CD4-positive, CD25-positive, alpha-beta regulatory T cell (primary cell): ENCODE data around the gene FLT1. TPM values are rescaled to one million over a fixed set of nuclear protein-coding genes. Genes with fewer than 3 reads are reported as not detected.

Experiments used
- ATAC-seq, 2 donors: fragments of 150-1000 bp; cut with Tn5 transposase; one replicate each; pipeline ENCODE4 v1.10.0; 2021; ENCODE audit warnings: low read depth in 2 of 2, moderate number of reproducible peaks in 2 of 2, moderate library complexity in 1 of 2
- DNase-seq, 3 donors: peaks; one replicate each; pipeline versions ENCODE4 v3.0.0 to v3.0.0-alpha.2; 2012 to 2022; ENCODE audit warnings: mixed read lengths in 1 of 3
- H3K27ac ChIP-seq: one replicate; pipeline ENCODE4 v1.7.0; 2013; ENCODE audit warnings: mild to moderate bottlenecking, low read length; ENCODE audit not compliant: insufficient read depth, poor library complexity, severe bottlenecking
- H3K27me3 ChIP-seq: one replicate; pipeline ENCODE4 v1.7.0; 2013; ENCODE audit warnings: low read length; ENCODE audit not compliant: control insufficient read depth, insufficient read depth
- H3K36me3 ChIP-seq: one replicate; pipeline ENCODE4 v1.7.0; 2013; ENCODE audit warnings: mild to moderate bottlenecking, low read length, moderate library complexity; ENCODE audit not compliant: control insufficient read depth, insufficient read depth
- H3K4me1 ChIP-seq: 2 replicates; pipeline ENCODE4 v1.7.0; 2013; ENCODE audit warnings: mild to moderate bottlenecking, low read length; ENCODE audit not compliant: insufficient read depth, control insufficient read depth, poor library complexity, severe bottlenecking
- H3K4me3 ChIP-seq: one replicate; pipeline ENCODE4 v1.7.0; 2013; ENCODE audit warnings: low read depth, mild to moderate bottlenecking, low read length, moderate library complexity
- H3K9me3 ChIP-seq, 2 experiments: 1 replicate in 1 of 2; 2 replicates in 1 of 2; pipeline ENCODE4 v1.7.0; 2013; ENCODE audit warnings: low read length in 2 of 2, mild to moderate bottlenecking in 1 of 2, moderate library complexity in 1 of 2; ENCODE audit not compliant: control insufficient read depth in 2 of 2
- H3K27ac Mint-ChIP-seq, 3 donors: one replicate each; pipeline ENCODE4 v1.8.0; 2020 to 2022; ENCODE audit warnings: mild to moderate bottlenecking in 3 of 3, mixed read lengths in 3 of 3, moderate library complexity in 2 of 3
- H3K27me3 Mint-ChIP-seq: one replicate; pipeline ENCODE4 v1.8.0; 2022; ENCODE audit warnings: mild to moderate bottlenecking, mixed read lengths
- H3K36me3 Mint-ChIP-seq: one replicate; pipeline ENCODE4 v1.8.0; 2020; ENCODE audit warnings: mixed read lengths
- H3K4me1 Mint-ChIP-seq, 4 donors: one replicate each; pipeline ENCODE4 v1.8.0; 2020 to 2022; ENCODE audit warnings: mixed read lengths in 4 of 4, mild to moderate bottlenecking in 1 of 4
- H3K4me3 Mint-ChIP-seq, 4 donors: one replicate each; pipeline ENCODE4 v1.8.0; 2020 to 2022; ENCODE audit warnings: mild to moderate bottlenecking in 4 of 4, mixed read lengths in 4 of 4, moderate library complexity in 3 of 4
- H3K9me3 Mint-ChIP-seq, 7 donors: one replicate each; pipeline ENCODE4 v1.8.0; 2020 to 2022; ENCODE audit warnings: mixed read lengths in 7 of 7, mild to moderate bottlenecking in 3 of 7, moderate library complexity in 2 of 7
- polyA plus RNA-seq, 4 donors: library from polyadenylated mRNA; unstranded; fragments of 300-500 nt; fragmentation: Illumina TruSeq; gene quantifications; one replicate each; pipeline ENCODE4 v1.2.3, GENCODE V29; 2021
- total RNA-seq: library from RNA; stranded (reverse); gene quantifications from one replicate; pipeline ENCODE4 v1.2.3, GENCODE V29; 2022

FLT1 gene
- total and polyA plus RNA-seq, 5 donors from 2014 or later, result 0.11 to 0.89 (median 0.28) TPM; not detected in 2

- H3K27ac Mint-ChIP-seq, result no peak overlapping the region
- H3K27me3 Mint-ChIP-seq, result peaks cover 4% of the 10 kb centered on the region
- H3K36me3 Mint-ChIP-seq, result no peaks in the 10 kb centered on the region
- no peak overlapping the region for H3K27ac ChIP-seq
- H3K4me1 Mint-ChIP-seq, result no peaks in the 10 kb centered on the region
- H3K4me3 Mint-ChIP-seq, result no peak overlapping the region
- H3K36me3 ChIP-seq, result no peaks in the 10 kb centered on the region
- no peaks in the 10 kb centered on the region for H3K27me3 ChIP-seq
- DNase-seq, result no peak
- H3K9me3 ChIP-seq, result no peaks in the 10 kb centered on the region
- H3K9me3 Mint-ChIP-seq, result no peaks in the 10 kb centered on the region
- H3K4me3 ChIP-seq, result no peak overlapping the region
- ATAC-seq, result no peak
- H3K4me1 ChIP-seq, result no peaks in the 10 kb centered on the region
Measured at GRCh38 chr13:28467034-28467433, 27.9 kb downstream of the FLT1 start.

- no peaks in the 10 kb centered on the region for H3K36me3 Mint-ChIP-seq
- H3K27ac ChIP-seq, result no peak overlapping the region
Measured at GRCh38 chr13:28466151-28466550, 28.8 kb downstream of the FLT1 start.

GRCh38 chr13:28464861-28465460 lies 30.0 kb downstream of the FLT1 start:
- Mint-ChIP-seq H3K36me3 (no peaks in the 10 kb centered on the region), H3K27ac (no peak overlapping the region), H3K4me3 (no peak overlapping the region), H3K9me3 (no peaks in the 10 kb centered on the region), H3K4me1 (no peaks in the 10 kb centered on the region), H3K27me3 (peaks cover 4% of the 10 kb centered on the region)
- no peak for DNase-seq
- no peaks in the 10 kb centered on the region for H3K4me1 ChIP-seq
- no peak for ATAC-seq
- H3K27ac ChIP-seq, result no peak overlapping the region
- no peaks in the 10 kb centered on the region for H3K9me3 ChIP-seq
- no peak overlapping the region for H3K4me3 ChIP-seq
- no peaks in the 10 kb centered on the region for H3K27me3 ChIP-seq
- no peaks in the 10 kb centered on the region for H3K36me3 ChIP-seq

More at GRCh38 chr13:28466151-28466550, 28.8 kb downstream of the FLT1 start:
- Mint-ChIP-seq H3K4me3 (no peak overlapping the region), H3K9me3 (no peaks in the 10 kb centered on the region), H3K4me1 (no peaks in the 10 kb centered on the region), H3K27ac (no peak overlapping the region), H3K27me3 (peaks cover 4% of the 10 kb centered on the region)
- ATAC-seq (no peak), DNase-seq (no peak)
- H3K36me3 ChIP-seq, result no peaks in the 10 kb centered on the region
- no peaks in the 10 kb centered on the region for H3K27me3 ChIP-seq
- no peaks in the 10 kb centered on the region for H3K4me1 ChIP-seq
- no peaks in the 10 kb centered on the region for H3K9me3 ChIP-seq
- no peak overlapping the region for H3K4me3 ChIP-seq

DNA sequence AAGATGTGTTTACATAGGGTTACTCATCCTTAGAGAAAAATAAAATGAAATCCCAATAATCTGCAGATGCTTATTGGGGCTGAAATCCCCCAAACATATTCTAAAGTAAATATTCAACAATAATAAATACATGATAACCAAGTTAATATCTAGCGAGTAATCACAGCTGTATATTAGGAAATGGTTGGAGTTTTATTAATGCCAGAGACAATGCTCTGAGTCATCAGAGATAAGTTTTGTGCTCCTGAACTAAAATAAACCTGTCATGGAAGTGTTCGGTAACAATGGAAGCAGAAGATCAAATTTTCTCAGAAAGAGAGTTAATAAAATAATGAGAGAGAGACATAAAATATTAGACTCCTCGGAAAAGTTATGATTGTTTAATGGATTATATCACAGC lies 31.4 kb downstream of the FLT1 start:
- Mint-ChIP-seq H3K4me1 (no peaks in the 10 kb centered on the region), H3K27ac (no peak overlapping the region), H3K36me3 (no peaks in the 10 kb centered on the region), H3K9me3 (no peaks in the 10 kb centered on the region), H3K4me3 (no peak overlapping the region), H3K27me3 (peaks cover 4% of the 10 kb centered on the region)
- DNase-seq (no peak), ATAC-seq (no peak)
- no peaks in the 10 kb centered on the region for H3K36me3 ChIP-seq
- no peaks in the 10 kb centered on the region for H3K4me1 ChIP-seq
- H3K27me3 ChIP-seq, result no peaks in the 10 kb centered on the region
- H3K4me3 ChIP-seq, result no peak overlapping the region
- H3K9me3 ChIP-seq, result no peaks in the 10 kb centered on the region
- H3K27ac ChIP-seq, result no peak overlapping the region

- DNase-seq, result no peak
- Mint-ChIP-seq H3K27ac (no peak overlapping the region), H3K27me3 (peaks cover 4% of the 10 kb centered on the region), H3K4me1 (no peaks in the 10 kb centered on the region), H3K4me3 (no peak overlapping the region), H3K36me3 (no peaks in the 10 kb centered on the region), H3K9me3 (no peaks in the 10 kb centered on the region)
- no peak for ATAC-seq
- H3K36me3 ChIP-seq, result no peaks in the 10 kb centered on the region
- no peak overlapping the region for H3K27ac ChIP-seq
- no peaks in the 10 kb centered on the region for H3K4me1 ChIP-seq
- H3K9me3 ChIP-seq, result no peaks in the 10 kb centered on the region
- no peaks in the 10 kb centered on the region for H3K27me3 ChIP-seq
- H3K4me3 ChIP-seq, result no peak overlapping the region
Measured at GRCh38 chr13:28459911-28460310, 35.0 kb downstream of the FLT1 start.

GRCh38 chr13:28458608-28459007 lies 36.3 kb downstream of the FLT1 start:
- H3K27me3 Mint-ChIP-seq, result peaks cover 2% of the 10 kb centered on the region
- Histone ChIP-seq H3K9me3 (no peaks in the 10 kb centered on the region), H3K27me3 (no peaks in the 10 kb centered on the region), H3K27ac (no peak overlapping the region), H3K36me3 (no peaks in the 10 kb centered on the region), H3K4me1 (no peaks in the 10 kb centered on the region), H3K4me3 (no peak overlapping the region)
- H3K4me3 Mint-ChIP-seq, result no peak overlapping the region
- ATAC-seq (no peak), DNase-seq (no peak)
- H3K4me1 Mint-ChIP-seq, result no peaks in the 10 kb centered on the region
- H3K36me3 Mint-ChIP-seq, result no peaks in the 10 kb centered on the region
- peaks cover 0 to 2% (median 0%) of the 10 kb centered on the region in 7 donors for H3K9me3 Mint-ChIP-seq
- no peak overlapping the region for H3K27ac Mint-ChIP-seq

DNA sequence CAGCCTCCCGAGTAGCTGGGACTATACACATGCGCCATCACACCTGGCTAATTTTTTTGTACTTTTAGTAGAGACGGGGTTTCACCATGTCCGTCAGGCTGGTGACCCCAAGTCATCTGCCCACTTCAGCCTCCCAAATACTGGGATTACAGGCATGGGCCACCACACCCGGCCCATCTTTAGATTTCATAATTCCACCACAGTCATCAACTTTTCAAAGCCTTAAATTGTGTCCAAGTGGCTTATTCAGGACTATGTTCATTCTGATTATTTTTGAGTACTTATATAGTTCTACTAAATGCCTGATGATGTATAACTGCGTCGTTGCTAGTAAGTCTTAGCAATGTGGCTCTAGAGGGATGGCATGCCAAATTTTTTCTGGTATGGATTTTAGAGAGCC lies 36.9 kb downstream of the FLT1 start:
- Mint-ChIP-seq H3K27me3 (peaks cover 4% of the 10 kb centered on the region), H3K27ac (no peak overlapping the region)
- H3K4me1 ChIP-seq, result no peaks in the 10 kb centered on the region

GRCh38 chr13:28457521-28457920 lies 37.4 kb downstream of the FLT1 start:
- H3K36me3 ChIP-seq, result no peaks in the 10 kb centered on the region
- ATAC-seq, result no peak
- DNase-seq, result no peak
- H3K27me3 Mint-ChIP-seq, result peaks cover 4% of the 10 kb centered on the region
- no peaks in the 10 kb centered on the region for H3K4me1 Mint-ChIP-seq
- no peaks in the 10 kb centered on the region for H3K27me3 ChIP-seq
- no peaks in the 10 kb centered on the region for H3K9me3 ChIP-seq
- H3K36me3 Mint-ChIP-seq, result no peaks in the 10 kb centered on the region
- H3K27ac ChIP-seq, result no peak overlapping the region
- H3K4me3 ChIP-seq, result no peak overlapping the region
- peaks cover 0 to 2% (median 0%) of the 10 kb centered on the region in 7 donors for H3K9me3 Mint-ChIP-seq
- no peak overlapping the region for H3K27ac Mint-ChIP-seq
- H3K4me1 ChIP-seq, result no peaks in the 10 kb centered on the region
- no peak overlapping the region for H3K4me3 Mint-ChIP-seq

More for the DNA sequence above, 36.9 kb downstream of the FLT1 start:
- DNase-seq, result no peak
- Histone ChIP-seq H3K27ac (no peak overlapping the region), H3K9me3 (no peaks in the 10 kb centered on the region), H3K36me3 (no peaks in the 10 kb centered on the region), H3K4me3 (no peak overlapping the region), H3K27me3 (no peaks in the 10 kb centered on the region)
- H3K4me1 Mint-ChIP-seq, result no peaks in the 10 kb centered on the region
- no peaks in the 10 kb centered on the region for H3K36me3 Mint-ChIP-seq
- no peak overlapping the region for H3K4me3 Mint-ChIP-seq
- ATAC-seq, result no peak
- peaks cover 0 to 2% (median 0%) of the 10 kb centered on the region in 7 donors for H3K9me3 Mint-ChIP-seq
